ENCODE data around the gene ASGR1.
A peak's percentile ranks its signal among the peaks of the same experiment; 100 is the strongest.

The ASGR1 gene

DNA sequence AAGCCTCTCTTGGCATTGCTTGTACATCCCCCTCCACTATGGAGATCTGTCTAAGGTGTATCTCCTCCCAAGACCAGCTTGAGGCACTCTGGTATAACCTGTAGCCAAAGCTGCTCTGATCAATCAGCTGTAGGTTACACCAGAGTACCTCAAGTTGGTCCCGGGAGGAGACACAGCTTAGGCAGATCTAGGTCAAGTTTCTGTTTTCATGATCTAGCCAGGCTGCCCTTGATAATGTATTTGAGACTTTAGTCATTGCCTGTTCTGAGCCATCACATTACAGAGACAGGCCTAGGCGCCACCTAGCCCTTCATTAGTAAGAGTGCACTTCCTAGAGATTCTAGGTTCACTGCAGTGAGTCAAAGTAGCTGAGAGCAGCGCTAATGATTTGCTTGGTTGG lies 31.4 kb downstream of the ASGR1 start:
- Histone ChIP-seq H3K4me3 (ENCODE audit: severe bottlenecking) (no peak overlapping the region), H3K27ac (ENCODE audit: poor library complexity, severe bottlenecking) (no peak overlapping the region), H3K9me3 (ENCODE audit: severe bottlenecking) (no peaks in the 10 kb centered on the region), H3K27me3 (ENCODE audit: insufficient read depth, poor library complexity, severe bottlenecking) (no peaks in the 10 kb centered on the region), H3K36me3 (ENCODE audit: low read depth) (no peaks in the 10 kb centered on the region), H3K4me1 (ENCODE audit: insufficient read depth, poor library complexity, severe bottlenecking) (no peaks in the 10 kb centered on the region)
- TF ChIP-seq, protein P1, sequence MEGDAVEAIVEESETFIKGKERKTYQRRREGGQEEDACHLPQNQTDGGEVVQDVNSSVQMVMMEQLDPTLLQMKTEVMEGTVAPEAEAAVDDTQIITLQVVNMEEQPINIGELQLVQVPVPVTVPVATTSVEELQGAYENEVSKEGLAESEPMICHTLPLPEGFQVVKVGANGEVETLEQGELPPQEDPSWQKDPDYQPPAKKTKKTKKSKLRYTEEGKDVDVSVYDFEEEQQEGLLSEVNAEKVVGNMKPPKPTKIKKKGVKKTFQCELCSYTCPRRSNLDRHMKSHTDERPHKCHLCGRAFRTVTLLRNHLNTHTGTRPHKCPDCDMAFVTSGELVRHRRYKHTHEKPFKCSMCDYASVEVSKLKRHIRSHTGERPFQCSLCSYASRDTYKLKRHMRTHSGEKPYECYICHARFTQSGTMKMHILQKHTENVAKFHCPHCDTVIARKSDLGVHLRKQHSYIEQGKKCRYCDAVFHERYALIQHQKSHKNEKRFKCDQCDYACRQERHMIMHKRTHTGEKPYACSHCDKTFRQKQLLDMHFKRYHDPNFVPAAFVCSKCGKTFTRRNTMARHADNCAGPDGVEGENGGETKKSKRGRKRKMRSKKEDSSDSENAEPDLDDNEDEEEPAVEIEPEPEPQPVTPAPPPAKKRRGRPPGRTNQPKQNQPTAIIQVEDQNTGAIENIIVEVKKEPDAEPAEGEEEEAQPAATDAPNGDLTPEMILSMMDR (IDR thresholded peaks at IDR 0.05; ENCODE audit: poor library complexity, severe bottlenecking) = peak; percentile 10
- ATAC-seq (ENCODE audit: low read depth) = peak; percentile 64; the same call in 2 of the 3 replicates
- DNase-seq (ENCODE audit: low spot score) = no peak

DNA sequence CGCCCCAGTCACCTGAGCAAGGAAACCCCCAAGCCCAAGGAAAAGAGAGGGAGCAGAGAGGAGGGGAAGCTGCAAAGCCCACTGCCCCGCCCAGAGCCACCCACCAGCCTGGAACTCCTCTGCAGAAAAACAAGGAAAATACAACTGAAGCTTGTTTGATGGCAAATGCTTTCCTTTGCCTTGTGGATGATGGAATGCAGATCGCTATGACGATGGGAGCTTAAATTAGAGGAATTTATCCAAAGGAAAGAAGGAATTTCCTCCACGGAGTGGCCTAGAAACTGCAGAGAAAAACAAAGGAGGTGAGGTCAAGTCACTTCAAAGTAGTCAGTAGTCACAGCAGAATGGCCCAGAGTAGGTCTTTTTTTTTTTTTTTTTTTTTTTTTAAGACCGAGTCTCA lies 33.1 kb downstream of the ASGR1 start:
- H3K4me1 ChIP-seq (ENCODE audit: insufficient read depth, poor library complexity, severe bottlenecking) = no peaks in the 10 kb centered on the region
- DNase-seq (ENCODE audit: low spot score) (no peak), ATAC-seq (ENCODE audit: low read depth) (no peak)
- no peak overlapping the region for H3K4me3 ChIP-seq (ENCODE audit: severe bottlenecking)
- H3K36me3 ChIP-seq (ENCODE audit: low read depth) = no peaks in the 10 kb centered on the region
- H3K27ac ChIP-seq (ENCODE audit: poor library complexity, severe bottlenecking) = no peak overlapping the region
- TF ChIP-seq, protein P1 (IDR thresholded peaks at IDR 0.05; ENCODE audit: poor library complexity, severe bottlenecking) = no peak
- H3K27me3 ChIP-seq (ENCODE audit: insufficient read depth, poor library complexity, severe bottlenecking) = no peaks in the 10 kb centered on the region
- H3K9me3 ChIP-seq (ENCODE audit: severe bottlenecking) = no peaks in the 10 kb centered on the region

DNA sequence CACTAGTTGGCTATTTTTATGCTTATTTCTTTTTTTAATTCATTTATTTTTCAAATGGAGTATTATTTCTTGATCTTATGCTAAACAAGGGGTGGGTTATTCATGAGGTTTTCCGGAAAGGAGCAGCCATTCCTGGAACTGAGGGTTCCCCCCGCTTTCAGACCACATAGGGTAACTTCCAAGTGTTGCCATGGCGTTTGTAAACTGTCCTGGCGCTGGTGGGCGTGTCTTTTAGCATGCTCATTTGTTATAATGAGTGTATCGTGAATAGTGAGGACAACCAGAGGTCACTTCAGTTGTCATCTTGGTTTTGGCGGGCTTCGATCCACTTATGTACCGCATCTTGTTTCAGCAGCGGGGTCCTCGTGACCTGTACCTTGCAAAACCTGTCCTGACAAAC lies 35.0 kb downstream of the ASGR1 start:
- H3K36me3 ChIP-seq (ENCODE audit: low read depth) = no peaks in the 10 kb centered on the region
- no peaks in the 10 kb centered on the region for H3K9me3 ChIP-seq (ENCODE audit: severe bottlenecking)
- no peaks in the 10 kb centered on the region for H3K4me1 ChIP-seq (ENCODE audit: insufficient read depth, poor library complexity, severe bottlenecking)
- H3K27me3 ChIP-seq (ENCODE audit: insufficient read depth, poor library complexity, severe bottlenecking) = no peaks in the 10 kb centered on the region
- H3K27ac ChIP-seq (ENCODE audit: poor library complexity, severe bottlenecking) = no peak overlapping the region
- DNase-seq (ENCODE audit: low spot score) = no peak
- ATAC-seq (ENCODE audit: low read depth) = no peak
- H3K4me3 ChIP-seq (ENCODE audit: severe bottlenecking) = no peak overlapping the region
- TF ChIP-seq, protein P1 (IDR thresholded peaks at IDR 0.05; ENCODE audit: poor library complexity, severe bottlenecking) = no peak

DNA sequence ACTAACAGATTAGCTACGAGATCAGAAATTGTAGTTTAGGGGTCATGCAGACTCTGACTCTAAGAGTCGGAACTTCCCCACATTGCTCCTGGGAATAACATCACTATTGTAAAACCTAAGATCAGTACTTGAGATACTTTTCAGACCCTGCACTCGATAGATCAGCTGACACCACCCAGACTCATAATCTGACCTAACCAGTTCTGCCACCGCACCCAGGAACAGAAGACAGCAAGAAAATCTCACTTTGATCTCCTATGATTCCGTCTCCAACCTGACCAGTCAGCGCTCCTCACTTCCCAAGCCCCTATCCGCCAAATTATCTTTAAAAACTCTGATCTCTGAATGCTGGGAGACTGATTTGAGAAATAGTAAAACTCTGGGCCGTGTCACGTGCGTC lies 37.3 kb downstream of the ASGR1 start:
- DNase-seq (ENCODE audit: low spot score) (no peak), ATAC-seq (ENCODE audit: low read depth) (peak; percentile 42; the same call in 2 of the 3 replicates)
- H3K36me3 ChIP-seq (ENCODE audit: low read depth) = no peaks in the 10 kb centered on the region
- H3K9me3 ChIP-seq (ENCODE audit: severe bottlenecking) = no peaks in the 10 kb centered on the region
- no peak overlapping the region for H3K4me3 ChIP-seq (ENCODE audit: severe bottlenecking)
- H3K27me3 ChIP-seq (ENCODE audit: insufficient read depth, poor library complexity, severe bottlenecking) = no peaks in the 10 kb centered on the region
- no peaks in the 10 kb centered on the region for H3K4me1 ChIP-seq (ENCODE audit: insufficient read depth, poor library complexity, severe bottlenecking)
- H3K27ac ChIP-seq (ENCODE audit: poor library complexity, severe bottlenecking) = no peak overlapping the region
- TF ChIP-seq, protein P1 (IDR thresholded peaks at IDR 0.05; ENCODE audit: poor library complexity, severe bottlenecking) = no peak

DNA sequence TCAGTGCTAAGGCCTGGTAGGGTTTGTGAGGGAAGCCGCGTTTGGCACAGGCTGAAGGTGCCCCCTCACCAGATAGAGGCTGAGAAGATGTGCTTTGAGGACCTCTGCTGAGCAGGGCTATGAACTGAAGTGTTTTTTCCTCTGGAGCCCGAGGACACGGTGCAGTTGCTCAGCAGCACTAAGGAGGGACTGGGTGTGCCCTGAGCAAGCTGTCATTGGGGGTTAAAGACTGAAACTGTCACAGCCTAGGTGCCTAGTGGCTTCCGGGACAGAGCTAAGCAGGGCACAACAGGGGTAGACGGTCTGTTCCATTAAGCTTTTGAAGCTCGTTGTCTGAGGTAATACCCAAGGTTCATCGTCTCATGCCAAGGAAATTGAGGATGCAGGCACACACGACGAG lies 39.8 kb downstream of the ASGR1 start:
- TF ChIP-seq, protein P1 (IDR thresholded peaks at IDR 0.05; ENCODE audit: poor library complexity, severe bottlenecking) = no peak
- Histone ChIP-seq H3K27me3 (ENCODE audit: insufficient read depth, poor library complexity, severe bottlenecking) (no peaks in the 10 kb centered on the region), H3K4me3 (ENCODE audit: severe bottlenecking) (no peak overlapping the region), H3K4me1 (ENCODE audit: insufficient read depth, poor library complexity, severe bottlenecking) (no peaks in the 10 kb centered on the region), H3K36me3 (ENCODE audit: low read depth) (no peaks in the 10 kb centered on the region), H3K9me3 (ENCODE audit: severe bottlenecking) (no peaks in the 10 kb centered on the region), H3K27ac (ENCODE audit: poor library complexity, severe bottlenecking) (no peak overlapping the region)
- DNase-seq (ENCODE audit: low spot score) (no peak), ATAC-seq (ENCODE audit: low read depth) (no peak)

Data from RWPE2 (cell line).